Neural progenitor cell (in vitro differentiated cells): ENCODE measurements around the gene GATD1. TPM values are rescaled to one million over a fixed set of nuclear protein-coding genes. Genes with fewer than 3 reads are reported as not detected.
A peak's percentile ranks its signal among the peaks of the same experiment; 100 is the strongest.

Experiments
- DNase-seq: peaks from one replicate; pipeline ENCODE4 v3.0.0-alpha.2; 2016; ENCODE audit warnings: low spot score
- H2AFZ ChIP-seq: fragments of 200-600 bp; sonication (generic); replicated peaks from 2 replicates; pipeline ENCODE4 v1.6.1; 2016; ENCODE audit warnings: antibody characterized with exemption
- H3F3A ChIP-seq: fragments of 200-600 bp; sonication (generic); 2 replicates; pipeline ENCODE4 v1.6.1; 2016; ENCODE audit warnings: antibody characterized with exemption, low read depth
- H3K27ac ChIP-seq: fragments of 200-600 bp; sonication (generic); 2 replicates; pipeline ENCODE4 v1.5.1; 2016; ENCODE audit warnings: mild to moderate bottlenecking
- H3K27me3 ChIP-seq: fragments of 200-600 bp; sonication (generic); 2 replicates; pipeline ENCODE4 v1.6.1; 2016; ENCODE audit warnings: mild to moderate bottlenecking, moderate library complexity
- H3K36me3 ChIP-seq: fragments of 200-600 bp; sonication (generic); 2 replicates; pipeline ENCODE4 v1.5.1; 2016
- H3K4me1 ChIP-seq: fragments of 200-600 bp; sonication (generic); 2 replicates; pipeline ENCODE4 v1.6.1; 2016; ENCODE audit warnings: mixed run types
- H3K4me2 ChIP-seq: fragments of 200-600 bp; sonication (generic); 2 replicates; pipeline ENCODE4 v1.6.1; 2016
- H3K4me3 ChIP-seq: fragments of 200-600 bp; sonication (generic); 2 replicates; pipeline ENCODE4 v1.5.1; 2016
- H3K79me2 ChIP-seq: fragments of 200-600 bp; sonication (generic); 2 replicates; pipeline ENCODE4 v1.6.1; 2016; ENCODE audit warnings: low read depth
- H3K9ac ChIP-seq: fragments of 200-600 bp; sonication (generic); 2 replicates; pipeline ENCODE4 v1.6.1; 2016
- H3K9me3 ChIP-seq: fragments of 200-600 bp; sonication (generic); 2 replicates; pipeline ENCODE4 v1.5.1; 2016; ENCODE audit warnings: low read depth
- H4K20me1 ChIP-seq: fragments of 200-600 bp; sonication (generic); 2 replicates; pipeline ENCODE4 v1.6.1; 2016; ENCODE audit warnings: low read depth
- H3K27ac Mint-ChIP-seq: 3 replicates; pipeline ENCODE4 v1.8.0; 2021; ENCODE audit warnings: mixed read lengths
- H3K27me3 Mint-ChIP-seq: 2 replicates; pipeline ENCODE4 v1.8.0; 2022; ENCODE audit warnings: low read depth, mild to moderate bottlenecking, inconsistent platforms, moderate library complexity, mixed read lengths; ENCODE audit not compliant: insufficient read depth
- H3K36me3 Mint-ChIP-seq: 3 replicates; pipeline ENCODE4 v1.8.0; 2021; ENCODE audit warnings: mixed read lengths
- H3K4me1 Mint-ChIP-seq: 3 replicates; pipeline ENCODE4 v1.8.0; 2021; ENCODE audit warnings: mixed read lengths
- H3K4me3 Mint-ChIP-seq: 3 replicates; pipeline ENCODE4 v1.8.0; 2021; ENCODE audit warnings: mild to moderate bottlenecking, moderate library complexity, mixed read lengths
- H3K9me3 Mint-ChIP-seq: 3 replicates; pipeline ENCODE4 v1.8.0; 2020; ENCODE audit warnings: mixed read lengths
- EZH2 ChIP-seq: fragments of 200-600 bp; sonication (generic); IDR thresholded peaks from 2 replicates; pipeline ENCODE4 v1.6.1; 2017; ENCODE audit warnings: antibody characterized with exemption, mild to moderate bottlenecking, moderate library complexity
- EZH2phosphoT487 ChIP-seq: fragments of 200-600 bp; sonication (generic); IDR thresholded peaks from 2 replicates; pipeline ENCODE4 v1.6.1; 2017; ENCODE audit warnings: antibody characterized with exemption
- total RNA-seq: library from RNA; depleted of rRNA; stranded (reverse); fragments of >200 nt; gene quantifications from 2 replicates; pipeline ENCODE4 v1.2.3, GENCODE V29; 2015; ENCODE audit warnings: low replicate concordance
- TF ChIP-seq, protein P1 (sequence below): fragments of 200-600 bp; sonication (generic); IDR thresholded peaks from 2 replicates; pipeline ENCODE4 v1.5.1; 2017; ENCODE audit warnings: antibody characterized with exemption, mild to moderate bottlenecking

The GATD1 gene
- total RNA-seq, 1 donor from 2014 or later, result 24.1 TPM

DNA sequence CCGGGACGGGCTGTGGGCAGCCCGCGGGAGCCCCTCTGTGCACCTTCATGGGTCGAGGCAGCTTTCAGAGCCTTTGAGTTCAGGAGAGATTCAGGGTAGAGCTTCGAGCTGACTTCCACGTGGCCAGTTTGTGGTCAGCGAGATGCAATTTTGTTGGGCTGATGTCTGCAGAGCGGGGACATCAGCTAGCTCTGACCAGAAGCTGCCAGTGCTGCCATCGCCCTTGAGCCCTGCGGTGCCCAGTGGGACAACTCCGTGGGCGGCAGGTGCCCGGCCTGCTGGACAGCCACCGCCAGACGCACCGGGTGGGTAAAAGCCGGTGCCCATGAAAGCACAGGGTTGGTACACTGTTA is 29.3 kb downstream of the GATD1 start:
- no peaks in the 10 kb centered on the region for H3K9me3 ChIP-seq
- peaks cover 11% of the 10 kb centered on the region for H3K4me1 ChIP-seq
- H3K9me3 Mint-ChIP-seq, result no peaks in the 10 kb centered on the region
- H2AFZ ChIP-seq, result no peak overlapping the region
- H3K36me3 ChIP-seq, result no peaks in the 10 kb centered on the region
- H3F3A ChIP-seq, result peaks cover 25% of the 10 kb centered on the region
- peak overlapping the region; percentile 86 for H3K4me3 ChIP-seq
- peak overlapping the region; percentile 85 for H3K4me3 Mint-ChIP-seq
- peaks cover 21% of the 10 kb centered on the region for H4K20me1 ChIP-seq
- H3K27me3 Mint-ChIP-seq, result no peaks in the 10 kb centered on the region
- peak; percentile 28 for DNase-seq
- TF ChIP-seq, protein P1, sequence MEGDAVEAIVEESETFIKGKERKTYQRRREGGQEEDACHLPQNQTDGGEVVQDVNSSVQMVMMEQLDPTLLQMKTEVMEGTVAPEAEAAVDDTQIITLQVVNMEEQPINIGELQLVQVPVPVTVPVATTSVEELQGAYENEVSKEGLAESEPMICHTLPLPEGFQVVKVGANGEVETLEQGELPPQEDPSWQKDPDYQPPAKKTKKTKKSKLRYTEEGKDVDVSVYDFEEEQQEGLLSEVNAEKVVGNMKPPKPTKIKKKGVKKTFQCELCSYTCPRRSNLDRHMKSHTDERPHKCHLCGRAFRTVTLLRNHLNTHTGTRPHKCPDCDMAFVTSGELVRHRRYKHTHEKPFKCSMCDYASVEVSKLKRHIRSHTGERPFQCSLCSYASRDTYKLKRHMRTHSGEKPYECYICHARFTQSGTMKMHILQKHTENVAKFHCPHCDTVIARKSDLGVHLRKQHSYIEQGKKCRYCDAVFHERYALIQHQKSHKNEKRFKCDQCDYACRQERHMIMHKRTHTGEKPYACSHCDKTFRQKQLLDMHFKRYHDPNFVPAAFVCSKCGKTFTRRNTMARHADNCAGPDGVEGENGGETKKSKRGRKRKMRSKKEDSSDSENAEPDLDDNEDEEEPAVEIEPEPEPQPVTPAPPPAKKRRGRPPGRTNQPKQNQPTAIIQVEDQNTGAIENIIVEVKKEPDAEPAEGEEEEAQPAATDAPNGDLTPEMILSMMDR, result no peak
- TF ChIP-seq EZH2 (no peak), EZH2phosphoT487 (no peak)
- H3K27ac Mint-ChIP-seq, result no peak overlapping the region
- peaks cover 54% of the 10 kb centered on the region for H3K79me2 ChIP-seq
- H3K4me1 Mint-ChIP-seq, result peaks cover 16% of the 10 kb centered on the region
- no peaks in the 10 kb centered on the region for H3K36me3 Mint-ChIP-seq
- peak overlapping the region; percentile 77 for H3K4me2 ChIP-seq
- H3K9ac ChIP-seq, result peak overlapping the region; percentile 60
- H3K27ac ChIP-seq, result no peak overlapping the region
- no peaks in the 10 kb centered on the region for H3K27me3 ChIP-seq

DNA sequence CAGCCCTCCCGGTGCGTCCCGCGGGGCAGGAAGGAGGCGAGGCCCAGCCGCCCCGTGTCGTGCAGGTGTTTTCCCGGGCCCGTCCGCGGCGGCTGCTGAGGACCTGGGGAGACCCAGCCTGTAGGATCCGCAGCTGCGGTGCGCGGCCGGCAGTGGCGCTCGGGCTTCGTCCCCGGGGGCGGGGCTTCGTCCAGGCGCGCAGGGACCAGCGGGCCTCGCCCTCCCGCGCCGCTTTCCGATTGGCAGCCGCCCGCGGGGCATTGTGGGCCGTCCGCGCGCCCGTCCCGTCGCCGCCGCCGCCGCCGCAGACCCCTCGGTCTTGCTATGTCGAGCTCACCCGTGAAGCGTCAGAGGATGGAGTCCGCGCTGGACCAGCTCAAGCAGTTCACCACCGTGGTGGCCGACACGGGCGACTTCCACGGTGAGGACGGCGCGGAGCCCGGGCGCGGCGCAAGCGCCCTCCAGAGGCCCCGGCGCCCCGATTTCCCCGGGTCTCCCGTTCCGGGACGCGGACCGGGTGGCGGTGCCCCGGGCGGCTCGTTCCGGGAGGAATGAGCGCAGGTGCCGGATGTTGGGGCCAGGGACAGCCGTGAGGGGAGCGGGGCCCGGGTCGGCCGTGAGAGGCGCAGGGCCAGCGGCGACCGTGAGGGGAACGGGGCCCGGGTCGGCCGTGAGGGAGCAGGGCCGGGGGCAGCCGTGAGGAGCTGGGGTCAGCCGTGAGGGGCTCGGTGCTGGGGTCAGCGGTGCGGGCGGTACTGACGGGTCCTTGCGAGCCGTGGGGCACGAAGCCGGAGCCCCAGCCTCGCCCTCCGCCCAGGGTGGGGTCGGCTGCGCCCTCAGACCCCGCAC is 29.9 kb downstream of the GATD1 start, which contains the start of gene TALDO1:
Gene TALDO1, plus strand, starts transcription at position 307 of the 849 bp plus-strand sequence. Its CDS starts 18 bp downstream, at position 325.
- no peaks in the 10 kb centered on the region for H3K36me3 Mint-ChIP-seq
- H3K4me1 Mint-ChIP-seq, result peaks cover 16% of the 10 kb centered on the region
- no peaks in the 10 kb centered on the region for H3K9me3 ChIP-seq
- peak; percentile 54 for TF ChIP-seq EZH2
- TF ChIP-seq, protein P1, result no peak
- H3K4me1 ChIP-seq, result peaks cover 11% of the 10 kb centered on the region
- H2AFZ ChIP-seq, result peak within 1 kb of the TSS; percentile 59
- peak within 1 kb of the TSS; percentile 77 for H3K4me2 ChIP-seq
- H3F3A ChIP-seq, result peaks cover 25% of the 10 kb centered on the region
- no peak within 1 kb of the TSS for H3K27ac Mint-ChIP-seq
- no peaks in the 10 kb centered on the region for H3K27me3 ChIP-seq
- H3K9ac ChIP-seq, result peak within 1 kb of the TSS; percentile 60
- H3K9me3 Mint-ChIP-seq, result no peaks in the 10 kb centered on the region
- peak; percentile 98 for DNase-seq
- no peak within 1 kb of the TSS for H3K27ac ChIP-seq
- peaks cover 16% of the 10 kb centered on the region for H4K20me1 ChIP-seq
- peak within 1 kb of the TSS; percentile 86 for H3K4me3 ChIP-seq
- H3K27me3 Mint-ChIP-seq, result peaks cover 3% of the 10 kb centered on the region
- H3K36me3 ChIP-seq, result no peaks in the 10 kb centered on the region
- peaks cover 48% of the 10 kb centered on the region for H3K79me2 ChIP-seq
- peak within 1 kb of the TSS; percentile 87 for H3K4me3 Mint-ChIP-seq

DNA sequence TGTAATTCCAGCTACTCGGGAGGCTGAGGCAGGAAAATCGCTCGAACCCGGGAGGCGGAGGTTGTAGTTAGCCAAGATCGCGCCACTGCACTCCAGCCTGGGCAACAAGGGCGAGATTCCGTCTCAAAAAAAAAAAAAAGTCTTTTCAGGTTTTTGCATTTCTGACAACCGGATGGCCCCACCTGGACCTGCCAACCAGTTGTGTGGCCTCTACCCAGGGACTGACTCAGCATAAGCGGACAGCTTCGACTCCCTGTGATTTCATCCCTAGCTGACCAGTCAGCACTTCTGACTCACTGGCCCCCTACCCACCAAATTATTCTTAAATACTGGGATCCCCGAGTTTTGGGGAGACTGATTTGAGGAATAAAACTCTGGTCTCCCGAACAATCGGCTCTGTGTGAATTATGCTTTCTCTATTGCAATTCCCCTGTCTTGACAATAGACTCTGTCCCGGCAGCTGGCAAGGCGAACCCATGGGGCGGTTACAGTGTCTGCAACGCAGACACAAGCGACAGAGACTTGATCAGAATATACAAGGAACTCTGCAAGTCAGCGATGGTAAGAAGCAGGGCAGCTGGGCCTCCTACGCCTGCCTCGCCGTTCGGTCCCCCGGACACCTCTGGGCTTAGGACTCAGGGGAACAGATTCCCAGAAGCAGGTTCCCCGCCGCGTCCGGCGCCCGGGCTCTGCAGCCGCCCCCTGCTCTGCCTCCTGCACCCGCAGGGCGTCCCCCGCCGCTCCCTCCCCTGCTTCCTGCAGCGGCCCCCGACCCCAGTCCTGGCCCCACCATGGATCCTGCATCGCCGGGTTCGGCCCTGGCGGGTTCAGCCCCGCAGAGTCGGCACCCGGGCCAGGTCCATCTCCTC is 30.8 kb downstream of the GATD1 start:
- Histone ChIP-seq H3K79me2 (peaks cover 40% of the 10 kb centered on the region), H3K4me2 (peak overlapping the region; percentile 77), H2AFZ (peak overlapping the region; percentile 59), H3K4me3 (peak overlapping the region; percentile 86), H4K20me1 (peaks cover 14% of the 10 kb centered on the region), H3K27ac (no peak overlapping the region), H3K9me3 (no peaks in the 10 kb centered on the region), H3K27me3 (no peaks in the 10 kb centered on the region), H3K4me1 (peaks cover 11% of the 10 kb centered on the region), H3K9ac (no peak overlapping the region), H3K36me3 (no peaks in the 10 kb centered on the region), H3F3A (peaks cover 25% of the 10 kb centered on the region)
- TF ChIP-seq EZH2 (no peak), EZH2phosphoT487 (no peak)
- TF ChIP-seq, protein P1, result no peak
- H3K36me3 Mint-ChIP-seq, result no peaks in the 10 kb centered on the region
- H3K4me1 Mint-ChIP-seq, result peaks cover 16% of the 10 kb centered on the region
- peak overlapping the region; percentile 87 for H3K4me3 Mint-ChIP-seq
- no peaks in the 10 kb centered on the region for H3K9me3 Mint-ChIP-seq
- peak; percentile 72 for DNase-seq
- no peak overlapping the region for H3K27ac Mint-ChIP-seq
- H3K27me3 Mint-ChIP-seq, result peaks cover 3% of the 10 kb centered on the region
